Loucy (cell line): ENCODE measurements around the gene SH3BP4.
"Not testable (repeated sequence)": the region's sequence is repeated elsewhere in the genome, so short reads cannot be mapped to it uniquely, and the experiment has no call there.

ENCODE experiments used
- H2AFZ ChIP-seq: fragments of 200-600 bp; sonication (generic); 2 replicates; pipeline ENCODE4 v1.6.0; 2016; ENCODE audit warnings: antibody characterized with exemption, mild to moderate bottlenecking, low read length, moderate library complexity
- H3F3A ChIP-seq: fragments of 200-600 bp; 2 replicates; pipeline ENCODE4 v1.6.0; 2016; ENCODE audit warnings: antibody characterized with exemption, low read depth, mild to moderate bottlenecking
- H3K27me3 ChIP-seq: fragments of 200-600 bp; sonication (generic); 2 replicates; pipeline ENCODE4 v1.6.1; 2014; ENCODE audit warnings: low read length, mild to moderate bottlenecking; ENCODE audit not compliant: insufficient read depth, poor library complexity, severe bottlenecking
- H3K36me3 ChIP-seq: fragments of 200-600 bp; sonication (generic); 2 replicates; pipeline ENCODE4 v1.6.1; 2016; ENCODE audit warnings: low read length; ENCODE audit not compliant: insufficient read depth
- H3K4me1 ChIP-seq: fragments of 200-600 bp; sonication (generic); 2 replicates; pipeline ENCODE4 v1.5.1; 2014; ENCODE audit warnings: low read length, mild to moderate bottlenecking; ENCODE audit not compliant: insufficient read depth, poor library complexity, severe bottlenecking
- H3K4me2 ChIP-seq: fragments of 200-600 bp; sonication (generic); 2 replicates; pipeline ENCODE4 v1.6.0; 2014; ENCODE audit warnings: antibody characterized with exemption, low read length, low read depth, mild to moderate bottlenecking; ENCODE audit not compliant: poor library complexity, severe bottlenecking
- H3K4me3 ChIP-seq: fragments of 200-600 bp; sonication (generic); 2 replicates; pipeline ENCODE4 v1.5.1; 2014; ENCODE audit warnings: low read length, mild to moderate bottlenecking, mixed read lengths; ENCODE audit not compliant: poor library complexity, severe bottlenecking
- H3K79me2 ChIP-seq: fragments of 200-600 bp; sonication (generic); 2 replicates; pipeline ENCODE4 v1.6.1; 2014; ENCODE audit warnings: low read length; ENCODE audit not compliant: insufficient read depth
- H3K9ac ChIP-seq: fragments of 200-600 bp; sonication (generic); 2 replicates; pipeline ENCODE4 v1.6.0; 2014; ENCODE audit warnings: mild to moderate bottlenecking, low read depth, low read length, moderate library complexity; ENCODE audit not compliant: poor library complexity, severe bottlenecking
- H3K9me2 ChIP-seq: fragments of 200-600 bp; sonication (generic); replicated peaks from 2 replicates; pipeline ENCODE4 v1.6.1; 2016; ENCODE audit warnings: low read depth, low read length, mixed read lengths
- H3K9me3 ChIP-seq: fragments of 200-600 bp; sonication (generic); 2 replicates; pipeline ENCODE4 v1.6.1; 2014; ENCODE audit warnings: mild to moderate bottlenecking, antibody characterized with exemption, low read length, low read depth; ENCODE audit not compliant: insufficient read depth
- H4K20me1 ChIP-seq: fragments of 200-600 bp; sonication (generic); 2 replicates; pipeline ENCODE4 v1.6.0; 2014; ENCODE audit warnings: antibody characterized with exemption, low read length, mild to moderate bottlenecking; ENCODE audit not compliant: insufficient read depth, poor library complexity, severe bottlenecking
- EZH2phosphoT487 ChIP-seq: fragments of 200-600 bp; IDR thresholded peaks from 2 replicates; pipeline ENCODE4 v1.6.1; 2018; ENCODE audit warnings: antibody characterized with exemption, mild to moderate bottlenecking, moderate library complexity, borderline replicate concordance
- TF ChIP-seq, protein P1 (sequence below): fragments of 200-600 bp; sonication (generic); conservative IDR thresholded peaks from 2 replicates; pipeline ENCODE4 v1.5.1; 2014; ENCODE audit warnings: mild to moderate bottlenecking, antibody characterized with exemption, low read length

Gene SH3BP4

DNA sequence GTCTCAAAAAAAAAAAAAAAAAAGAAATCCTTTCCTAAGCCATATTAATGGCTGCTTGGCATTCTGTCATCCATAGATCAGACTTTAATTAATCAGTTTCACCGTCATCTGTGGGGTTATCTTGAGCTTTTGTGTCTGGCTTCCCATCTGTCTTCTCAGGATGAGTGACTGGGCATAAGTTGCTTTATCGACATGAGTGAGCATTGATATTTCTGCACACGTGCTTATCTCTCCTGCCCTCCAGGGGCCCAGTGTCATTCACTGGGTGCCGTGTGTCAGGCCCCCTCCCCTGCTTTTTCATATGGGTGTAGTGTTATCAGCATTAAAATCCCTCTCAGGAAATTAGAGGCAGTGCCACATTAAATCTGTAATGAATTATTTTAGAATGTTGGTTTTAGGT, 65.6 kb downstream of the SH3BP4 start:
- no peaks in the 10 kb centered on the region for H3K9me2 ChIP-seq
- TF ChIP-seq, protein P1, sequence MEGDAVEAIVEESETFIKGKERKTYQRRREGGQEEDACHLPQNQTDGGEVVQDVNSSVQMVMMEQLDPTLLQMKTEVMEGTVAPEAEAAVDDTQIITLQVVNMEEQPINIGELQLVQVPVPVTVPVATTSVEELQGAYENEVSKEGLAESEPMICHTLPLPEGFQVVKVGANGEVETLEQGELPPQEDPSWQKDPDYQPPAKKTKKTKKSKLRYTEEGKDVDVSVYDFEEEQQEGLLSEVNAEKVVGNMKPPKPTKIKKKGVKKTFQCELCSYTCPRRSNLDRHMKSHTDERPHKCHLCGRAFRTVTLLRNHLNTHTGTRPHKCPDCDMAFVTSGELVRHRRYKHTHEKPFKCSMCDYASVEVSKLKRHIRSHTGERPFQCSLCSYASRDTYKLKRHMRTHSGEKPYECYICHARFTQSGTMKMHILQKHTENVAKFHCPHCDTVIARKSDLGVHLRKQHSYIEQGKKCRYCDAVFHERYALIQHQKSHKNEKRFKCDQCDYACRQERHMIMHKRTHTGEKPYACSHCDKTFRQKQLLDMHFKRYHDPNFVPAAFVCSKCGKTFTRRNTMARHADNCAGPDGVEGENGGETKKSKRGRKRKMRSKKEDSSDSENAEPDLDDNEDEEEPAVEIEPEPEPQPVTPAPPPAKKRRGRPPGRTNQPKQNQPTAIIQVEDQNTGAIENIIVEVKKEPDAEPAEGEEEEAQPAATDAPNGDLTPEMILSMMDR = no peak
- TF ChIP-seq EZH2phosphoT487 = no peak
- H3K4me1 ChIP-seq = no peaks in the 10 kb centered on the region
- H3K4me2 ChIP-seq = no peak overlapping the region
- H3F3A ChIP-seq = no peaks in the 10 kb centered on the region
- H3K79me2 ChIP-seq = no peaks in the 10 kb centered on the region
- no peaks in the 10 kb centered on the region for H3K27me3 ChIP-seq
- no peak overlapping the region for H3K4me3 ChIP-seq
- H4K20me1 ChIP-seq = no peaks in the 10 kb centered on the region
- H3K9me3 ChIP-seq = no peaks in the 10 kb centered on the region
- no peak overlapping the region for H2AFZ ChIP-seq
- no peaks in the 10 kb centered on the region for H3K36me3 ChIP-seq
- no peak overlapping the region for H3K9ac ChIP-seq

DNA sequence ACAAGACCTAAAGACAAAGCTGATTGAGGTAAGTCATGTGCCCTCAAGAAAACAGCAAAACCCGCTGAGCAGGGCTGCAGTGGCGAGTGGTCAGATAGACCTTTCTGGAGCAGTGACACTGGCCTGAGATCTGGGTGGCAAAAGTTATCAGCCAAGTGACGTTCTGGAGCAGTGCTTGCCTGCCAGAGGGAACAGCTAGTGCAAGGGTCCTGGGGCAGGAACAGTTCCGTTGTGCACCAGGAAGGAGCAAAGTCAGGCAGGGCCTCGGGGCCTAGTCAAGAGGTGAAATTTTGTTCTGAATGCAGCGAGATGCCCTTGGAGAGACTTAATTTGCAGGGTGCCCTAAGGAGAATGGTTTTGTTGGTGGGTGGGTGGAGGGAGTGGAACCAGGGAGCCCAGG, 67.0 kb downstream of the SH3BP4 start:
- Histone ChIP-seq H3K9ac (no peak overlapping the region), H3K4me3 (no peak overlapping the region), H3K9me2 (no peaks in the 10 kb centered on the region), H3F3A (no peaks in the 10 kb centered on the region), H2AFZ (no peak overlapping the region), H3K36me3 (no peaks in the 10 kb centered on the region), H3K79me2 (no peaks in the 10 kb centered on the region), H3K9me3 (no peaks in the 10 kb centered on the region), H3K27me3 (no peaks in the 10 kb centered on the region), H3K4me1 (no peaks in the 10 kb centered on the region), H3K4me2 (no peak overlapping the region), H4K20me1 (no peaks in the 10 kb centered on the region)
- TF ChIP-seq, protein P1 = no peak
- no peak for TF ChIP-seq EZH2phosphoT487

DNA sequence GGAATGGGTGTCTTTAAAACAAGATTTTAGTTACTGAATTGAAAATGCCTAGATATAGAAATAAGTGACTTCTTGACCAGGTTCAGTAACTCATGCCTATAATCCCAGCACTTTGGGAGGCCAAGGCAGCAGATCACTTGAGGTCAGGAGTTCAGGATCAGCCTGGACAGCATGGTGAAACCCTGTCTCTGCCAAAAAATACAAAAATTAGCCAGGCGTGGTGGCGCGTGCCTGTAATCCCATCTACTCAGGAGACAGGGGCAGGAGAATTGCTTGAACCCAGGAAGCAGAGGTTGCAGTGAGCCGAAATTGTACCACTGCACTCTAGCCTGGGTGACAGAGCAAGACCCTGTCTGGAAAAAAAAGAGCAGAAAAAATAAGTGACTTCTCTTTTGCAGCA, 68.3 kb downstream of the SH3BP4 start:
- not testable (repeated sequence) for H3K4me2 ChIP-seq, H3K79me2 ChIP-seq, H2AFZ ChIP-seq, H3K9me3 ChIP-seq, H3K27me3 ChIP-seq, H3K9me2 ChIP-seq, H4K20me1 ChIP-seq, H3K36me3 ChIP-seq, H3K4me1 ChIP-seq, H3K9ac ChIP-seq, H3F3A ChIP-seq, H3K4me3 ChIP-seq

DNA sequence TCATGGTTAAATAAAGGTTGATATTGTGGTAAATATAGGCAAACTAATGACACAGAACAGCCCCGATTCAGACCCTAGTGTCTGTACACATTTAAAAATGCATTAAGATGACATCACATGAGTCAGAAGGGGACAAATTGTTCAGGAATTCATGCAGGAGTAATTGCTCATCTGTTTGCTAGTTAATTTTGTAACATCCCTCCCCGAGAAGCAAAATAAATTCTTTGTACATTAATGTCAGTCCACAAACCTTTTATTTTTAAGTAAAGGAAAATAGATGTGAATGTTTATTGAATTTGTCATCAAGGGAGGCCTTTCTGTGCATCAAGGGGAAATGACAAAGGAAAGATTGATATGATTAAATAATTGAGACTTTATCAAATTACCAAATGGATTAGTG, 69.9 kb downstream of the SH3BP4 start:
- no peaks in the 10 kb centered on the region for H3K36me3 ChIP-seq
- no peaks in the 10 kb centered on the region for H3F3A ChIP-seq
- no peaks in the 10 kb centered on the region for H3K4me1 ChIP-seq
- no peak overlapping the region for H3K4me2 ChIP-seq
- H3K9me3 ChIP-seq = no peaks in the 10 kb centered on the region
- H2AFZ ChIP-seq = no peak overlapping the region
- H3K27me3 ChIP-seq = no peaks in the 10 kb centered on the region
- no peak for TF ChIP-seq EZH2phosphoT487
- TF ChIP-seq, protein P1 = no peak
- no peak overlapping the region for H3K9ac ChIP-seq
- no peaks in the 10 kb centered on the region for H3K9me2 ChIP-seq
- H4K20me1 ChIP-seq = no peaks in the 10 kb centered on the region
- no peaks in the 10 kb centered on the region for H3K79me2 ChIP-seq
- no peak overlapping the region for H3K4me3 ChIP-seq
